ENCODE data around the gene S1PR2. TPM values are rescaled to one million over a fixed set of nuclear protein-coding genes. Genes with fewer than 3 reads are reported as not detected.
A peak's percentile ranks its signal among the peaks of the same experiment; 100 is the strongest.

Gene S1PR2
- 10 to 100 TPM; 15.0 to 18.4 (median 16.0) TPM for total RNA-seq

GRCh38 chr19:10230861-10231611 is at the start of gene S1PR2:
Gene S1PR2, minus strand, starts transcription at chr19:10231331. Its CDS starts 6,426 bp downstream, at chr19:10224905.
- peaks cover 2% of the 10 kb centered on the region for H3K36me3 Mint-ChIP-seq (ENCODE audit: insufficient read depth)
- peaks cover 22% of the 10 kb centered on the region for H3K4me1 Mint-ChIP-seq (ENCODE audit: low read depth)
- no peaks in the 10 kb centered on the region for H3K27me3 Mint-ChIP-seq (ENCODE audit: low read depth)
- H3K9me3 Mint-ChIP-seq, result no peaks in the 10 kb centered on the region
- peak; percentile 66 for DNase-seq
- ATAC-seq, result peak; percentile 60 to 71
- H3K4me3 Mint-ChIP-seq, result peak within 1 kb of the TSS; percentile 87

GRCh38 chr19:10279737-10280442 is 48.8 kb upstream of the S1PR2 start:
- H3K9me3 Mint-ChIP-seq, result no peaks in the 10 kb centered on the region
- H3K27me3 Mint-ChIP-seq (ENCODE audit: low read depth), result no peaks in the 10 kb centered on the region
- peaks cover 17% of the 10 kb centered on the region for H3K36me3 Mint-ChIP-seq (ENCODE audit: insufficient read depth)
- no peak overlapping the region for H3K4me3 Mint-ChIP-seq
- no peak for ATAC-seq
- no peak for DNase-seq
- H3K4me1 Mint-ChIP-seq (ENCODE audit: low read depth), result peaks cover 7% of the 10 kb centered on the region

- DNase-seq, result no peak
- no peaks in the 10 kb centered on the region for H3K27me3 Mint-ChIP-seq (ENCODE audit: low read depth)
- no peak overlapping the region for H3K4me3 Mint-ChIP-seq
- H3K9me3 Mint-ChIP-seq, result no peaks in the 10 kb centered on the region
- peaks cover 20% of the 10 kb centered on the region for H3K36me3 Mint-ChIP-seq (ENCODE audit: insufficient read depth)
- ATAC-seq, result no peak
- peaks cover 10% of the 10 kb centered on the region for H3K4me1 Mint-ChIP-seq (ENCODE audit: low read depth)
These were observed 47.8 kb upstream of the S1PR2 start for GRCh38 chr19:10278935-10279334.

- peaks cover 11% of the 10 kb centered on the region for H3K4me1 Mint-ChIP-seq (ENCODE audit: low read depth)
- H3K36me3 Mint-ChIP-seq (ENCODE audit: insufficient read depth), result peaks cover 19% of the 10 kb centered on the region
- DNase-seq, result no peak
- H3K27me3 Mint-ChIP-seq (ENCODE audit: low read depth), result no peaks in the 10 kb centered on the region
- no peaks in the 10 kb centered on the region for H3K9me3 Mint-ChIP-seq
- no peak for ATAC-seq
- no peak overlapping the region for H3K4me3 Mint-ChIP-seq
These were observed 46.9 kb upstream of the S1PR2 start for GRCh38 chr19:10277795-10278589.

GRCh38 chr19:10274589-10274988 is 43.5 kb upstream of the S1PR2 start:
- DNase-seq, result no peak
- Mint-ChIP-seq H3K9me3 (no peaks in the 10 kb centered on the region), H3K27me3 (ENCODE audit: low read depth) (no peaks in the 10 kb centered on the region), H3K4me1 (ENCODE audit: low read depth) (peaks cover 26% of the 10 kb centered on the region), H3K4me3 (peak overlapping the region; percentile 24), H3K36me3 (ENCODE audit: insufficient read depth) (peaks cover 16% of the 10 kb centered on the region)
- no peak for ATAC-seq

- H3K4me1 Mint-ChIP-seq (ENCODE audit: low read depth), result peaks cover 26% of the 10 kb centered on the region
- peaks cover 10% of the 10 kb centered on the region for H3K36me3 Mint-ChIP-seq (ENCODE audit: insufficient read depth)
- no peaks in the 10 kb centered on the region for H3K9me3 Mint-ChIP-seq
- no peaks in the 10 kb centered on the region for H3K27me3 Mint-ChIP-seq (ENCODE audit: low read depth)
- ATAC-seq (peak; percentile 39 to 41), DNase-seq (peak; percentile 44)
- peak overlapping the region; percentile 83 for H3K4me3 Mint-ChIP-seq
These were observed 40.5 kb upstream of the S1PR2 start for GRCh38 chr19:10271543-10272086.

- peak; percentile 65 for ATAC-seq
- Mint-ChIP-seq H3K36me3 (ENCODE audit: insufficient read depth) (peaks cover 10% of the 10 kb centered on the region), H3K4me1 (ENCODE audit: low read depth) (peaks cover 26% of the 10 kb centered on the region), H3K27me3 (ENCODE audit: low read depth) (no peaks in the 10 kb centered on the region), H3K9me3 (no peaks in the 10 kb centered on the region), H3K4me3 (peak within 1 kb of the TSS; percentile 83)
- DNase-seq, result peak; percentile 70
These were observed 39.7 kb upstream of the S1PR2 start, which contains the start of gene ICAM1 for GRCh38 chr19:10270616-10271394. Gene ICAM1, plus strand, starts transcription at chr19:10271120. Its CDS starts 40 bp downstream, at chr19:10271160.

GRCh38 chr19:10270180-10270615 is 39.1 kb upstream of the S1PR2 start:
- Mint-ChIP-seq H3K4me3 (peak overlapping the region; percentile 83), H3K9me3 (no peaks in the 10 kb centered on the region), H3K36me3 (ENCODE audit: insufficient read depth) (peaks cover 9% of the 10 kb centered on the region), H3K4me1 (ENCODE audit: low read depth) (peaks cover 26% of the 10 kb centered on the region), H3K27me3 (ENCODE audit: low read depth) (no peaks in the 10 kb centered on the region)
- DNase-seq, result peak; percentile 57
- peak; percentile 50 to 66 for ATAC-seq

- no peaks in the 10 kb centered on the region for H3K27me3 Mint-ChIP-seq (ENCODE audit: low read depth)
- peaks cover 4% of the 10 kb centered on the region for H3K36me3 Mint-ChIP-seq (ENCODE audit: insufficient read depth)
- ATAC-seq, result peak; percentile 58 to 71
These were observed 38.4 kb upstream of the S1PR2 start for GRCh38 chr19:10269333-10270179.

GRCh38 chr19:10268071-10268470 is 36.9 kb upstream of the S1PR2 start:
- Mint-ChIP-seq H3K9me3 (no peaks in the 10 kb centered on the region), H3K36me3 (ENCODE audit: insufficient read depth) (no peaks in the 10 kb centered on the region), H3K4me3 (no peak overlapping the region), H3K4me1 (ENCODE audit: low read depth) (peaks cover 22% of the 10 kb centered on the region), H3K27me3 (ENCODE audit: low read depth) (no peaks in the 10 kb centered on the region)
- DNase-seq (no peak), ATAC-seq (no peak)

More at GRCh38 chr19:10269333-10270179, 38.4 kb upstream of the S1PR2 start:
- Mint-ChIP-seq H3K9me3 (no peaks in the 10 kb centered on the region), H3K4me3 (peak overlapping the region; percentile 83), H3K4me1 (ENCODE audit: low read depth) (peaks cover 24% of the 10 kb centered on the region)
- DNase-seq, result peak; percentile 86

- no peaks in the 10 kb centered on the region for H3K27me3 Mint-ChIP-seq (ENCODE audit: low read depth)
- H3K4me3 Mint-ChIP-seq, result no peak overlapping the region
- DNase-seq, result no peak
- H3K9me3 Mint-ChIP-seq, result no peaks in the 10 kb centered on the region
- no peak for ATAC-seq
- H3K36me3 Mint-ChIP-seq (ENCODE audit: insufficient read depth), result no peaks in the 10 kb centered on the region
- peaks cover 16% of the 10 kb centered on the region for H3K4me1 Mint-ChIP-seq (ENCODE audit: low read depth)
These were observed 35.6 kb upstream of the S1PR2 start for GRCh38 chr19:10266706-10267105.

- H3K9me3 Mint-ChIP-seq, result no peaks in the 10 kb centered on the region
These were observed 31.6 kb upstream of the S1PR2 start for GRCh38 chr19:10262771-10263170.

More at GRCh38 chr19:10262771-10263170, 31.6 kb upstream of the S1PR2 start:
- DNase-seq, result no peak
- no peak for ATAC-seq
- H3K27me3 Mint-ChIP-seq (ENCODE audit: low read depth), result no peaks in the 10 kb centered on the region
- peaks cover 14% of the 10 kb centered on the region for H3K4me1 Mint-ChIP-seq (ENCODE audit: low read depth)
- peaks cover 7% of the 10 kb centered on the region for H3K36me3 Mint-ChIP-seq (ENCODE audit: insufficient read depth)
- no peak overlapping the region for H3K4me3 Mint-ChIP-seq

Measured in activated T-cell treated with anti-CD3 and anti-CD28 coated beads, Interleukin-2, amount 50 U/mL, for 4 hours (primary cell).